Fibroblast of gingiva (primary cell): ENCODE data around the gene MICAL3.
"Not testable (repeated sequence)": the region's sequence is repeated elsewhere in the genome, so short reads cannot be mapped to it uniquely, and the experiment has no call there.

Experiments used
- DNase-seq: peaks from one replicate; pipeline ENCODE4 v3.0.0-alpha.2; 2011; ENCODE audit warnings: low read depth

Gene MICAL3

DNA sequence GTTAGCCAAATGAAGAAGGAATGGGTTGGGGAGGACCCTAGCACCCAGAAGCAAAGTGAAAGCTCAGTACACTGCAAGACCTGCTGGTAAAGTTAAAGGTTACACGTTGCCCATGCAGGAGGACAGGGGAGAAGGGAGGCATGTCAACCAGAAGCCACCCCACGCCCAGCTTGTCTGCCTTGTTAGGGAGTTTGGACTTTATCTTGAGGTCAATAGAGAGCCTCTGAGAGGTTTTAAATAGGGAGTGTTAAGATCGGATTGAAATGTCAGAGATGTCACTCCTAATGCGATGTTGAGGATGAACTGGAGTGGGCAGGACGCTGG is 34.7 kb upstream of the MICAL3 start:
- DNase-seq: no peak

DNA sequence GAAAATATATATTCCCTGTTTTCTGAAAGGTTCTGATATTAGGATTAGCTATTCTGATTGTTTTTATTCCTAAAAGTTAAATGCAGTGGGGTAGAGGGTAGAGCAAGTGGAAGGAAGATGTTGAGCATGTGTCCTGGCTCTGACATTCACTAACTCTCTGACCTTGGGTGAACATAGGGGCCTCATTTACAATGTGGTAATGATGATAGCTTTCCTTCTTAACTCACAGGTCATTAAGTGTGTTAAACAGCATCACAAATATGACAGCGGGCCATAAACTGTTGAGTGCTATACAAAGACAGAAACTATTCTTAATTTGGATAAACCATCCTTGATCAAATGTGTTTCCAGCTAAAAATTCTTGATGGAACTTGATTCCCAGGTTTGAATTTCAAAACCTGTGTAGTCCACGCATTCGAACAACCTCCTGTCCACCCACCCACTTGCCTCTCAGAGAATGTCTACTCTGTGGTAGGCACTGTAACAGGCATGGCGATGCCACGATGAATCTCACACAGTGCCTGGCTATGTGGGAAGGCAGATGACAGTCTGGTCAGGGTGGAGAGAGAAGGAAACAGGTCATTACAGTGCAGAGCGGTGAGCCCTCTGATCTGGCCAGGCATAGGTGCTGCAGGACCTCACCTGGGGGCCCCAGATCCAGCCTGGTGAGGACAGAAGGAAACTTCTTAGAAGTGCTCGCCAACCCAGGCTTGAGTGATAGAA is 34.2 kb upstream of the MICAL3 start:
- DNase-seq: no peak

DNA sequence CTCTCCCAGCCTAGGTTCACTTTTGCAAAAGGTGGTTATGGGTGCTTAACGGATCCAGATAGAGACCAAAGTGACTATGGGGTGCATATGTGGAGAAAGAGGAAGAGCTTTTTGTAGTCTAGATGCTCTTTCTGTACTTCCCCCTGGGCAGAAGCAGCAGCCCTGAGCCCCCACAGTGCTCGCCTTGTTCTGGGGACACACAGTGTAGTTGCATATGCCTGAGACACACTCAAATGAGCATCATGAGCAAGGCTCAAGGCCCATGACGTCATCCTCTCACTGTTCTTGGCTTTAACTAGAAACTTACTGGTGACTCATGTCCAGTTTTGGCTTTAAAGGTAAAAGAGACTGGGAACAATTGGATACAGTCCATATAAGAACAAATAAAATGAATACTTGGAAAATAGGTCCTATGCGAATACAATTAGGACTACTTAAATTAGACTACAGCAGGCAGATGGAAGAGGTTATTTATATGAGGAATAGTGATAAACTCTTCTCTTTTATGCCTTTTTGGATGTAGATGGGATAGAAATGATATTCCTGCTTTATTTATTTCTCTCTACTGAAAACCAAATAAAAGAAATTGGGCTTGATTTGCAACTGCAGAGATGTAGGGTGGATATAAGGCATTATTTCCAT is 33.3 kb upstream of the MICAL3 start:
- peak; percentile 94 for DNase-seq

DNA sequence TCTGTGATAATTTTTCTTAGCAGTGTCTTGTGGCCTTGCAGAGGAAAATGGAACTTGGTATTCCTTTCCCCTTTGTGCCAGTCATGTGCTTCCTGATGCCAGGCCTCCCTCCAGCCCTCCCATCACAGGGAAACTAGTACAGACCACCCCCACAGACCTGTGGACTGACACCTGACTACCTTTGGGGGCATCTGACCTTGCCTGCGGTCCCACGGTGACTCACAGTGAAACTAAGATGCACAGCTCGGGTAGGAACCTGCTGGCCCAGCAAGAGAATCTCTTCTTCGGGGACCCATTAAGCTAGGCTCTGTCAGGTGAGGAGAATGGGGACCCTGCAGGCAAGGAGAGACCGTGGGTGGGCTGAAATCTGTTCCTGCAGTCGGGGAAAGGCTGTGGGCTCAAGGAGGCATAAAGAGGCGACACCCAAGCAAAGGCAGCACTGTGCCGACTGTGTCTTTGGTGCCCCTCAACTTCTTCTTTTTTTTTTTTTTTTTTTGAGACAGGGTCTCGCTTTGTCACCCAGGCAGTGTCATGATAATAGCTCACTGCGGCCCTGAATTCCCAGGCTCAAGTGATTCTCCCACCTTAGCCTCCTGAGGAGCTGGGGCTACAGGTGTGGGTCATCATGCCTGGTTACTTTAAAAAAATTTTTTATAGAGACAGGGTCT is 32.6 kb upstream of the MICAL3 start:
- DNase-seq: no peak

DNA sequence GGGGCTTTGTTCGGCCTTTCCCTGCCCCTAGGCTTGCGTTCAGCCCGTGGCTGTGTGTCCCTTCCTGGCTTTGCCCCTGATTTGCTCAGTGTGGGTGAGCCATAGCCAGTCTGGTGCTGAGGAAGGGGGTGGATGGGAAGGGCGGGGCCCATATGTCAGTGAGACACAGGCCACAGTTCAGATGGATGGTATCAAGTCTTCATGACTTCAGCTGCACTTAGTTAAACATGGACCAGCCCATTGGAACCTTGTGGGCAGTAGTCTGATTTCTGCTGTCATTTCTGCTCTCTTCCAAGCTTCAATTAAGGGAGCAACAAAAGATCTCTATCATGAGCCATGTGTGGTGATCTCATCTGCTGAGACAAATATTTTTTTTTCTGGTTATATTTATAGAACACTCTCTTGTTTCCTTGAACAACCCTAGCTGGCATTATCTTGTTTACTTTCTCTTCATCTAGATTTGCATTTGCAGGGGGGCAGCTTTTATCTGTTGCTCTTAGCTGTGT is 31.9 kb upstream of the MICAL3 start:
- DNase-seq: peak; percentile 81

DNA sequence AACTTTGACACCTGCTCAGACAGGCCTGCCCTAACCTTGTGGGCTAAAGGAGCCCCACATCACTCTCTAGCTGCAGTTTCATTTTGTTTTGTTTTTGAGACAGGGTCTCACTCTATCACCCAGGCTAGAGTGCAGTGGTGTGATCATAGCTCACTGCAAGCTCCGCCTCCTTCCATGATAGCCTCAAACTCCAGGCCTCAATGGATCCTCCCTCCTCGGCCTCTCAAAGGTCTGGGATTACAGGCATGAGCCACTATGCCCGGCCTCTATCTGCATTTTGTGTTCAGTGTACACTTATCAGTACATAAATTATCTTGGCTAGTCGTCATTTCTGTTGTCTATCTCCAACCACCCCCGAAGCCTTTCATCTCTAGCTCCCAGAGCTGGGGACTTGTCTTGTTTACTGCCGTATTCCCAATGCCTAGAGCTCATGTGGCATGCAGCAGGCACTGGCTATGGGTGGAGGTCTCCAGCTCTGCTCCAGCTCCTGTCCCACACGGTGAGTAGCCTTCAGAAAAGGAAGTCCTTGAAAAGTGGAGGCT is 31.3 kb upstream of the MICAL3 start:
- DNase-seq: no peak

DNA sequence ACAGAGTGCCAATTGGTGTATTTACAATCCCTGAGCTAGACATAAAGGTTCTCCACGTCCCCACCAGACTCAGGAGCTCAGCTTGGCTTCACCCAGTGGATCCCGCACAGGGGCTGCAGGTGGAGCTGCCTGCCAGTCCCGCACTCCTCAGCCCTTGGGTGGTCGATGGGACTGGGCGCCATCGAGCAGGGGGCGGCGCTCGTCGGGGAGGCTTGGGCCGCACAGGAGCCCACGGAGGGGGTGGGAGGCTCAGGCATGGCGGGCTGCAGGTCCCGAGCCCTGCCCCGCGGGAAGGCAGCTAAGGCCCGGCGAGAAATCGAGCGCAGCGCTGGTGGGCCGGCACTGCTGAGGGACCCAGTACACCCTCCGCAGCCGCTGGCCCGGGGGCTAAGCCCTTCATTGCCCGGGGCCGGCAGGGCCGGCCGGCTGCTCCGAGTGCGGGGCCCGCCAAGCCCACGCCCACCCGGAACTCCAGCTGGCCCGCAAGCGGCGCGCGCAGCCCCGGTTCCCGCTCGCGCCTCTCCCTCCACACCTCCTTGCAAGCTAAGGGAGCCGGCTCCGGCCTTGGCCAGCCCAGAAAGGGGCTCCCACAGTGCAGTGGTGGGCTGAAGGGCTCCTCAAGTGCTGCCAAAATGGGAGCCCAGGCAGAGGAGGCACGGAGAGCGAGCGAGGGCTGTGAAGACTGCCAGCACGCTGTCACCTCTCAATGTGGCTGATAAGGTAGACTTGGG is 29.0 kb upstream of the MICAL3 start:
- DNase-seq: not testable (repeated sequence)

DNA sequence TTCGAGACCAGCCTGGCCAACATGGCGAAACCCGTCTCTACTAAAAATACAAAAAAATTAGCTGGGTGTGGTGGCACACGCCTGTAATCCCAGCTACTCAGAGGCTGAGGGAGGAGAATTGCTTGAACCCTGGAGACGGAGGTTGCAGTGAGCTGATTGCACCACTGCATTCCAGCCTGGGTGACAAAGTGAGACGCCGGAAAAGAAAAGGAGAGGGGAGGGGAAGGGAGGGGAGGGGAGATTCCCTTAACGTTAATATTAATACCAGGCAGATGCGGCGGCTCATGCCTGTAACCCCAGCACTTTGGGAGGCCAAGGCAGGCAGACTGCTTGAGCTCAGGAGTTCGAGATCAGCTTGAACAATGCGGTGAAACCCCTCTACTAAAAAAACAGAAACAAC is 26.8 kb upstream of the MICAL3 start:
- DNase-seq: not testable (repeated sequence)

DNA sequence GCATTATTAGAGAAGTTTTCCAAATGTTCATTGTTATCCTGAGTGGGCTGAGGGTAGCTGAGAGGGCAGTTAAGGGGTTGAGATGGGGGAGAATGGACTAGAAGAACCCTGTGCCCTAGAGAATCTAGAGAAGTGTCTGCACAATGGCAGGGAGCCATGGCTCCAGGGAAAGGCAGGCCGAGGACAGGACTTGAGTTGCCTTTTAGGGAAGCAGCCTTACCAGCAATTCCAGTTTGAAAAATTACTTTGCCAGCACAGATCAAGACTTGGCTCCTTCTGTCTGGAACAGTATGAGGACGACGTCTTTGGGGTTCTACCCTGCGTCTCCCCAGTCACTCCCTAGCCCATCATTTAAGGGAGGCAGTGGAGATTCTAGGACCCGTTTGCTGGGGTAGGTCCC is 25.7 kb upstream of the MICAL3 start:
- no peak for DNase-seq

DNA sequence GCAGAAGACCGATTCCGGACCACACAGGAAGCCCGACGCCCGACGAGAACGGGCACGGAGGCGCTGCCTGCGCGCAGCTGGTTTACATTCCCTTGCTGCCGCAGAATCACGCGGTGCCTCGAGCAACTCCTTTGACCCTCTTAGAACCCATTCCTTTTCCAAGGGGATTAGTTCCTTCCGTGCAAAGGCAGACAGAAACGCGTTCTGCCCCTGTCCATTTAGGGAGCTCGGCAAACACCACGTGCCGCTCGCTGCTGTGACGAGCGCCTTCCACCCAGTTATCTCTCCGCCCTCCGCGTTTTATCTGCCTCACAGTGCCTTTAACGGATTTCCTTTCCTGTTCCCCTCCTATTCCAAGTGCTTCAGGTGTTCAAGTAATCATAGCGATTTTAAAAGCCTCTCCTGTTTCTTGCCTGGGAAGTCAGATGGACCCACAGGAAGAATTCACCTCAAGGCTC is 24.1 kb upstream of the MICAL3 start:
- DNase-seq: peak; percentile 65

DNA sequence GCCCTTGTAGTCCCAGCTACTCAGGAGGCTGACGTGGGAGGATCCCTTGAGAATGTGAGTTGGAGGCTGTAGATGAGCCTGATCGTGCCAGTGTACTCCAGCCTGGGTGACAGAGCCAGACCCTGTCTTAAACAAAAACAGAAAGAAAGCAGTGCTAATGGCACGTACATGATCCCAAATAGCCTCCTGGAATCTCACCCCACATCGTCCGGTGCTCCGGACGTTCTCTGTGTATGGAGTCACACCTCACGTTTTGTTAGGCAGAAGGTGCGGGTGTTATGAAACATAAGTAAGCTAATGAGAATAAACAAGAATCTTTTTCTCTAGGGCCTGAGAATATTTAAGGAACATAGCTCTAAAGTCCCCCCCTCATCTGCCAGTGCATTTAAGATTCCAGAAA is 23.7 kb upstream of the MICAL3 start:
- no peak for DNase-seq

DNA sequence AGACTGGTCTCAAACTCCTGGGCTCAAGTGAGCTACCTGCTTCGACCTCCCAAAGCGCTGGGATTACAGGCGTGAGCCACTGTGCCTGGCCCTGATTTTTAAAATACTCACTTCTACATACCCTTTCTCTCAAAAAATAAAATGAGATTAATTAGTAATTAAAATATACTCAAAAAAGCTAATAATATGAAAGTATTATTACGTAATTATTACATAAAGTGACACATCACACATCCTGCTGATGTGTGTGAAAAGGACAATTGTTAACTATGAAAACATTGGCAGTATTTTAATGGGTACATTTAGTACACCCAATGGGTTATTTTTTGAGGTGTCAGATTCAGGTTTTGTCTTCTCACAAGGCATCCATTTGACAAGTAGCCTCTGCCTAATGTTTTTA is 21.4 kb upstream of the MICAL3 start:
- no peak for DNase-seq

DNA sequence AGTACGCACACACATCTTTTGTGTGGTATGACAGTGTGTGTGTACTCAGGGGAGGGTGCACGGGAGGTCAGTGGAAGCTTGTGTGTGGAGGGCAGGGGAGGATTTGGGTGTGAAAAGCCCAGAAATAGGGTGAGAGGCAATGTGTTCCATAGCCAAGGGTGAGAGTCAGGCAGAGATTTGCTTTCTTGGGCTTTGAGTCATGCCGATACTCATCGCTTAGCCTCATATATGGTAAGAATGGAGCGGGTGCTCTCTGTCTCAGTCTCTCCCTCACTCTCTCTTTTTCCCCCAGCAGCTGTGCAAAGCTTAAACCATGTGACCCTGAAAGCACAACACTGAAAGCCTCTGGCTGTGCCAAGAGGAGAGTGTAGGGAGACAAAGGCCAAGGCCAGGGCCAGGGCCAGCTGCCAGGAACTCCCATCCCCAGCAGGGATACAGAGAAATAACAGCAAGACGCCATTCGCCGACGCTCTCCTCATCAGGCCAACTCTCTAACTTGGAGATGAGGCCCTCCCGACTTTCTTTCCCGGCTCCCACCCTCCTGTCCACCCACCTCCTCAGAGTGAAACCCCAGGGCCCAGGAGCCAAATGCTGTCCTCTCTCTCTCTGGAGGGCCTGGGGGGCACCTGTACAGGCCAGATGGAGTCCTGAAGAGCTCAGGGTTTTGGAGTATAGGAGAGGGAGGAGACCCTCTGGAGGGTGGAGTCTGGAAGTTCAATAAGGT is 20.3 kb upstream of the MICAL3 start:
- DNase-seq: no peak

DNA sequence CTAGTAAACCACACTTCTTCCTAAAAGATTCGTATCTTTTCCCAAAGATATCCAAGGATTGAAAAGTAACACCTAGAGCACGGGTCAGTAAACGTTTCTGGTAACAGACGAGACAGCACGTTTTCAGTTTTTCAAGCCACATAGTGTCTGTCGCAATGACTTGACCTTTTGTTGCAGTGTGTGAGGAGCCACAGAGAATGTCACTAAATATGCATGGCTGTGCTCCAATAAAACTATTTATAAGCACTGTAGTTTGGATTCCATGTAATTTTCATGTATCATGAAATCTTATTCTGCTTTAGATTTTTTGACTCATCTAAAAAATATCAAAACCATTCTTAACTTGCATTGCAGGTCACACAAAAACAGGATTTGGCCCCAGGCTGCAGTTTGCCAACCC is 18.3 kb upstream of the MICAL3 start:
- DNase-seq: peak; percentile 89

DNA sequence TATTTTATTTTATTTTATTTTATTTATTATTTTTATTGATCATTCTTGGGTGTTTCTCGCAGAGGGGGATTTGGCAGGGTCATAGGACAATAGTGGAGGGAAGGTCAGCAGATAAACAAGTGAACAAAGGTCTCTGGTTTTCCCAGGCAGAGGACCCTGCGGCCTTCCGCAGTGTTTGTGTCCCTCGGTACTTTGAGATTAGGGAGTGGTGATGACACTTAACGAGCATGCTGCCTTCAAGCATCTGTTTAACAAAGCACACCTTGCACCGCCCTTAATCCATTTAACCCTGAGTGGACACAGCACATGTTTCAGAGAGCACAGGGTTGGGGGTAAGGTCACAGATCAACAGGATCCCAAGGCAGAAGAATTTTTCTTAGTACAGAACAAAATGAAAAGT is 16.5 kb upstream of the MICAL3 start:
- not testable (repeated sequence) for DNase-seq

DNA sequence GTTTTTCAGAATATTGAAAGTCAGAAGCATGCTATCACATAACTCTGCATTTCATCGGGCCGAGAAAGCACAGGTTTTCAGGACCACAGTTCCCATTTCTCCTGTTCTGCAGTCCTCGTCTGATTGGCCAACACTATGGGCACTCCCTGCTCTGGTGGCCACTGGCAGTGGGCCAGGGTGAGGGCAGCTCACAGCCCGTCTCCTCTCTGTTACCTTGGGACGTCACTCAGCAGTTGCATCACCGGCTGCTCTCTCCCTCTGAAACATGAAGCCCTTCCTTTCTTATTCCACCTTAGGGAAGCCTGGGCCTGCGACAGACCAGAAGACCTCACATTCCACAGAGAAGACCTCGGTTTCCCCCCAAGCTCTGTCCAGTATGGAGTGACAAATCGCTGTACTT is 11.4 kb upstream of the MICAL3 start:
- DNase-seq: no peak

DNA sequence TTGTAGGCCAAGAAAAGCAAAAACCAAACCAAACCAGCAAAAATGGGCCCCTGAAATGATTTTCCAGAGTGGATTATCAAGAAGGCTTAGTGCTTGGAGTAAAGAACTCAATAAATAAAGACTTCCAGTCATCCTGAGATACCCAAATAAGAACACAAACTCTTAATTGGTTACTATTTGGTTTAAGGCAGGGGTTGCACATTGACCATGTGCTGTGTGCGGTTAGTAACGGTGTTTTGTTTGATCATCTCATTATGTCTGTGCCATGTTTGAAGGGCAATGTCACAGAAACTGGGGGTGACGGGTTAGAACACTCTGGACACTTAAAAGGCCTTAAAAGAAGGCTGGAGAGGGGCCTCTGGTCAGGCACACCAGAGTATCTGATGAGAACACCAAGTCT is 9.7 kb upstream of the MICAL3 start:
- no peak for DNase-seq

DNA sequence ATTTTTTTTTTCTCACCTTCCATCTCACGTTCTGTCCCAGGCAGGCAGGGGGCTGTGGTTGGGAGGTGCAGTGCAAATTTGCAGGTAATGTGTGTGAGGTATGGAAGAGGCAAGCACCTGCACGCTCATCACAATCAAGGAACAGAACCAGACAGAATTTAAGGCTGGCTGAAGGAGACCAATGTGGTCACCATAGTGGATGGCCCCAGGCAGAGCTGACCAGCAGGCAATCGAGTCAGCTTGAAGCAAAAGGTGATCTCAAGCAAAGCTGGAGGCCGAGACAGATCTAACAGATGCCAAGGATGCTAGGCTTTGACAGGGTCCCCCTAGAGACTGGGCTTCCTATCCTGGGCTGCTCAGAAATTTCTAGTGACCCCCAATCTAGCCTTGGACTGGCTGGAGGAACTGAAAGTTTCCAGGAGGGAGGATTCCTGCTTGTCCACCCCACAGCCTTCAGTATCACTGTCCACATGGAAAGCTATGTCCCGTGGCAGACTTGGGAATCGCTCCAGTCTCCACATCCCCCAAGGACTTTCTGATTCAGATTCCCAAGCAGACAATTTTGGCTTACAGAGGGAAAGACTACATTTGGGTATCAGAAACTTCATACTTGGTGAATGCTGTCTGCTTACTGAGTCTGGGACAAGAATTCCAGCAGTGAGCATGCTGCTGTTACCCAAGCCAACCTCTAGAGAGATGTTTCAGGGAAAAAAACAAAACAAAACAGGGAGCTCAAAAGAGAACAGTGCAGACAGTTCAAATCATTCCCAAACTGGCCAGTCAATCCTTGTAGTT is 9.0 kb upstream of the MICAL3 start:
- peak; percentile 78 for DNase-seq

DNA sequence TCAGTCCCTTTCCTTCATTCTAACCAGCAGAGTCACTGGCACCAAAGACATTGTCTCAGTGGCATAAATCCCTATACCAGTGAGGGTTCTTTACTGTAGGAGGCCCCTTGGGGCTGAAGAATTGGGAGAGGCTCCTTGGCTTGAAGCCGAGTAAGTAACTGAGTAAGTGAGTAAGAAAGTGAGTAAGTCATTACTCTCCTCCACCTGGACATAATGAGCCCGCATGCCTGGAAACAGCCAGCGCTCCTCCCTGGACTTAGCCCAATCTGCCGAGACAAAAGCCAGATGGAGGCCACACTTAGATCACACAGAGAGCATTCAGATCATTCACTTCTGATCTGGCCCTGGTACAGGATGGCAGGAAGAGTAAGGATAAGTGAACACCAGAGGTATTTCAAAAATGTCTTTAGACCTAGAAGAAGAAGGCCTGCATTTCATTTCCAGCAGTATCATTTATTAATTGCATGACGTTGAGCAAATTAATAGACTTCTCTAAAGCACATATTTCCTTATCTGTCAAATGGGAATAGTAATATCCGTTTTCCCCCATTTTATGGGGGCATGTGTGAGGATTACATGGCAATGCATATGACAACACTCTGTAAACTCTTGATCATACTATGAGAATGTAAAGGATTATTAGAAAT is 8.2 kb upstream of the MICAL3 start:
- DNase-seq: peak; percentile 22
